GM12864 (cell line): ENCODE measurements around the gene RBBP9.

Experiments
- DNase-seq: peaks from one replicate; pipeline ENCODE4 v3.0.0-alpha.2; 2011; ENCODE audit warnings: low read depth
- H3K4me3 ChIP-seq: 2 replicates; pipeline ENCODE4 v1.5.1; 2011; ENCODE audit warnings: mild to moderate bottlenecking, low read depth, low read length, control low read depth
- TF ChIP-seq, protein P1 (sequence below): IDR thresholded peaks from 2 replicates; pipeline ENCODE4 v1.5.1; 2011; ENCODE audit warnings: low read depth, mild to moderate bottlenecking, moderate library complexity, low read length, control low read depth, inconsistent platforms; ENCODE audit errors: missing control alignments

The RBBP9 gene

DNA sequence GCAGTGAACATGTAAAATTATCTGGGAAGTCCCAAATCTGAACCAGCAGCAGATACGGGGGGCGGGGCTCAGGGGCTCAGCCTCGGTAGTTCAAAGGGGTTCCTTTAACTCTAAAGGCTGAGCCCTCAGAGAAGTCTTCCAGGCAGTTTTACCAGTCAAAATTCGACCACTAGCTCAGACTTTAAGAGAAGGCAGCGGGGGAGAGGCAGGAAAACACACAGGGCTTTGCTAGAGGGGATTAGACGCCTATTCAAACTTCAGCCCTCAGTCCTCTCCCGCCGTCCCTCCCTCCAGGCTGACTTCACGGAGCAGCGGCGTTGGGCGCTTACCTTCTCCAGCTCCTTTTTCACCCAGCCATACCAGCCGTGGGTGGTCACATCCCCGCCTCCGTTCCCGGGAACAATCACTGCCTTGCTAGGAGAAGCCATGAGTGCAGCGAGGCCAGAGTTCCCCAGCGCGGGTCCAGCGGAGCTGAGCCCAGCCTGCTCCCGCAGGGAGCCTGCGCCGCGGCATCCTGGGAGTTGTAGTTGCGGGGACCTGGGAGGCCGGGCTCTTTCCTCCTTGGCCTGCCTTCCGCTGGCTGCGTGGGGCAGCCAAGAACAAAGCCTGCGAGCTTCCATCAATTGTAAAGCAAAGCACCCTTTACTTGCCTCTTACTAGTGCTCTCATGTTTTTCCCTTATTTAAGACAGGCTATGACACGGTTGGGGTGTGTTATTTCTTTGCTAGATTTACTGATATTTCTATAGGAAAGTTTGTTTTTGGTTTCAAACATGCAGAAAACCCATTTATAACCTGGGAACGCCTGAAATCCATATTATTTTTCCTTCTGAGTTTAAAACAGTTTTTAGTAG, at the start of gene RBBP9:
Gene RBBP9, minus strand, starts transcription at position 486 of the 853 bp plus-strand sequence. Its CDS starts 58 bp downstream, at position 428.
- TF ChIP-seq, protein P1, sequence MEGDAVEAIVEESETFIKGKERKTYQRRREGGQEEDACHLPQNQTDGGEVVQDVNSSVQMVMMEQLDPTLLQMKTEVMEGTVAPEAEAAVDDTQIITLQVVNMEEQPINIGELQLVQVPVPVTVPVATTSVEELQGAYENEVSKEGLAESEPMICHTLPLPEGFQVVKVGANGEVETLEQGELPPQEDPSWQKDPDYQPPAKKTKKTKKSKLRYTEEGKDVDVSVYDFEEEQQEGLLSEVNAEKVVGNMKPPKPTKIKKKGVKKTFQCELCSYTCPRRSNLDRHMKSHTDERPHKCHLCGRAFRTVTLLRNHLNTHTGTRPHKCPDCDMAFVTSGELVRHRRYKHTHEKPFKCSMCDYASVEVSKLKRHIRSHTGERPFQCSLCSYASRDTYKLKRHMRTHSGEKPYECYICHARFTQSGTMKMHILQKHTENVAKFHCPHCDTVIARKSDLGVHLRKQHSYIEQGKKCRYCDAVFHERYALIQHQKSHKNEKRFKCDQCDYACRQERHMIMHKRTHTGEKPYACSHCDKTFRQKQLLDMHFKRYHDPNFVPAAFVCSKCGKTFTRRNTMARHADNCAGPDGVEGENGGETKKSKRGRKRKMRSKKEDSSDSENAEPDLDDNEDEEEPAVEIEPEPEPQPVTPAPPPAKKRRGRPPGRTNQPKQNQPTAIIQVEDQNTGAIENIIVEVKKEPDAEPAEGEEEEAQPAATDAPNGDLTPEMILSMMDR, result no peak
- DNase-seq, result peak; percentile 29
- H3K4me3 ChIP-seq, result peak within 1 kb of the TSS; percentile 97

DNA sequence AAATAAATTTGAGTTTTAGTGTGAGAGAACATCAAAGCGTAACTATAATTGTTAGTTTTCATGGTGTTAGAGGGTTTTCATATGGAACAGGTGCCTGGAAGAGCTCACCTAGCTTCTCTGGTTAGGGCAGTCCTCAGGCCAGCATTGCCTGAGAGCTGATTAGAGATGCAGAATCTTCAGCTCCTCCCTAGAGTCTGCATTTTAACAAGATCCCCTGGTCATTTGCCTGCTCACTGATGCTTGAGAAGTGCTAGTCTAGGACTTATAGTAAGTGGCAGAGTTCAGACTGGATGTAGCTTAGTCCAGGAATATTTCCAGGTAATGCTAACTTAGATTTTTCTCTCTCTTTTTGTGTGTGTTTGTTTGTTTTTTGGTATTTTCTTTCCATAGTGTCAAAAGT, 48.5 kb upstream of the RBBP9 start:
- no peak overlapping the region for H3K4me3 ChIP-seq
- no peak for DNase-seq

DNA sequence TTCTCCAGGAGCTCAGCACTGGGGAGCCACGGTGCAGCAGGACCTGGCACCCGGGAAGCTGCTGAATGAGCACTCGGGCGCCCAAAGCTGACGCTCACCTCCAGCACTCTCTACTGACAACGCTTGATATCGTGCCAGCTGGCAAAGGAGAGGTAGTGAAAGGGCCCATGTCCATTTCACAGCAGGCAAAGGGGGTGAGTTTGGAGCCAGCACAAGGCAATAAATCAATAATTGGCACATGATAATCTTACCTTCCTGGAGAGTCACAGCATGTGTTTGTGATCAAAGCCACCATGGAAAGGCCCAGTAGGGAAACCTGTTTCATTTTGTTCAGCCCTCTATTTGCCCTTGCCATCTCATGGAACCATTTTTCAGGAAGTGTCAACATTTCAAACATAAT, 46.9 kb upstream of the RBBP9 start:
- H3K4me3 ChIP-seq, result no peak overlapping the region
- TF ChIP-seq, protein P1, result no peak
- DNase-seq, result no peak

More for the DNA sequence above, 48.5 kb upstream of the RBBP9 start:
- TF ChIP-seq, protein P1, result no peak

DNA sequence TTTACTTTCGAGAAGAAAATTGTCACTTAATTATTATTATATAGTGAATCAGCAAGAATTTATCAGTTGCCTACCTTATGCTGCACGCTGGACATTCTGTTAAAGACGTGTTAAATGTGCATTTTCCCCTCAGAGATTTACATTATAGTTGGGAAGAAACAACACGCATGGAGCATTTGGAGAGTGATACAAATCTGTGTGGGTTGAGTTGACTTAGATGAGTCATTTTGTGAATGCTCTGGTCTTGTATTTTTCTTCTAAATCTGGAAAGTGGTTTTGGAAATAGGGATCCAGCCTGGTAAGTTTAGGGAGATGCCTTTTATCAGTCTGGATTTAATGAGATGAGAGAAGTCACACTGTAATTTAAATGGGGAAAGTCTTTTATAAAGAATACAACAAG, 46.2 kb upstream of the RBBP9 start:
- H3K4me3 ChIP-seq, result no peak overlapping the region
- no peak for DNase-seq
- TF ChIP-seq, protein P1, result no peak

DNA sequence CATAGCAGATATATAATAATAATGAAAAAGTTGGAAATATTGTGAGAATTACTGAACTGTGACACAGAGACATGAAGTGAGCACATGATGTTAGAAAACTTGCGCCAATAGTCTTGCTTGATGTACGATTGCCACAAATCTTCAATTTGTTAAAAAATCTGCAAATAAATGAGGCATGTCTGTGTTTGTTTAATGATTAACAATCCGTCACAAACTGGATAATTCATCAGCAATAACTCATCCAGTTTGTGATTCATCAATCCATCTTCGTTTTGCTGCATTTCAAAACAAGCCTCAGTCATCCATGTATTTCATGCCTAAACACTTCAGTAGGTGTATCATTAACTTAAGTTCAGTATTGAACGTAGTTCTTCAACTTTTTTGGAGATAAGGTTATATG, 44.7 kb upstream of the RBBP9 start:
- no peak for DNase-seq
- H3K4me3 ChIP-seq, result no peak overlapping the region

DNA sequence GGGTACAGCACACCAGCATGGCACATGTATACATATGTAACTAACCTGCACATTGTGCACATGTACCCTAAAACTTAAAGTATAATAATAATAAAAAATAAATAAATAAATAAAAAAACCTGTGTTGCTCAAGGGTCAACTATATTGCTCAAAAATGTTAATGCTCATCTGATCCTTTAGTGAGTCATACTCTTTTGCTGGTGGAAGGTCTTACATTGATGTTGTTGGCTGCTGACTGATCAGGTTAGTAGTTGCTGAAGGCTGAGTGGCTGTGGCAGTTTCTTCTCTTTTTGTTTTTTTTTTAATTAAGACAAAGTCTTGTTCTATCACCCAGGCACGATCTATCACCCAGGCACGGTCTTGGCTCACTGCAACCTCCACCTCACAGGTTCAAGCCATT, 40.6 kb upstream of the RBBP9 start:
- H3K4me3 ChIP-seq, result no peak overlapping the region
- TF ChIP-seq, protein P1, result no peak
- no peak for DNase-seq

More for the DNA sequence above, 44.7 kb upstream of the RBBP9 start:
- TF ChIP-seq, protein P1, result no peak
